B cell (primary cell): Measurements from ENCODE around the gene ZBTB6. TPM values are rescaled to one million over a fixed set of nuclear protein-coding genes. Genes with fewer than 3 reads are reported as not detected.

ENCODE experiments used
- ATAC-seq: fragments of 200-7000 bp; cut with Tn5 transposase; one replicate; pipeline ENCODE4 v1.10.0; 2021; ENCODE audit warnings: low read depth, mild to moderate bottlenecking, moderate number of reproducible peaks, moderate library complexity
- CTCF ChIA-PET: fragments of 350-600 bp; sonication (Branson Sonifier 250); formaldehyde crosslinking; loops from one replicate; lab custom pipeline; 2021; ENCODE audit warnings: antibody characterized with exemption, inconsistent platforms; lab: Charles Lee
- POLR2A ChIA-PET: fragments of 350-600 bp; sonication (Branson Sonifier 250); formaldehyde crosslinking; loops from one replicate; lab custom pipeline; 2021; ENCODE audit warnings: antibody characterized with exemption; lab: Charles Lee
- DNase-seq: peaks from one replicate; pipeline ENCODE4 v3.0.0; 2013
- H2AFZ ChIP-seq: 2 replicates; pipeline ENCODE4 v1.6.1; 2012; ENCODE audit warnings: mild to moderate bottlenecking, low read depth, low read length; ENCODE audit not compliant: insufficient read depth, poor library complexity, severe bottlenecking
- H3K27ac ChIP-seq, 2 donors: 1 replicate in 1 of 2; 2 replicates in 1 of 2; pipeline ENCODE4 v1.5.1; 2012 to 2013; ENCODE audit warnings: low read length in 2 of 2, mild to moderate bottlenecking in 2 of 2, moderate library complexity in 1 of 2
- H3K27me3 ChIP-seq, 4 experiments: fragments of 200-600 bp in 1 of 4; sonication (generic) in 1 of 4; replicated peaks in 1 of 4; 1 replicate in 2 of 4; 2 replicates in 2 of 4; pipeline versions ENCODE4 v1.6.1 to v1.7.0; 2013 to 2016; ENCODE audit warnings: low read length in 3 of 4, mild to moderate bottlenecking in 2 of 4, mixed read lengths in 1 of 4, moderate library complexity in 1 of 4; ENCODE audit not compliant: insufficient read depth in 4 of 4, control insufficient read depth in 3 of 4; ENCODE audit errors: control extremely low read depth in 1 of 4
- H3K36me3 ChIP-seq, 2 experiments: replicated peaks in 1 of 2; 1 replicate in 1 of 2; 2 replicates in 1 of 2; pipeline versions ENCODE4 v1.6.1 to v1.7.1; 2013; ENCODE audit warnings: low read length in 1 of 2; ENCODE audit not compliant: insufficient read depth in 2 of 2, control insufficient read depth in 1 of 2; ENCODE audit errors: control extremely low read depth in 1 of 2, extremely low read depth in 1 of 2
- H3K4me1 ChIP-seq, 2 donors: fragments of 200-600 bp in 1 of 2; sonication (generic) in 1 of 2; 1 replicate in 1 of 2; 2 replicates in 1 of 2; pipeline versions ENCODE4 v1.5.1 to v1.6.1; 2013 to 2017; ENCODE audit warnings: low read length in 2 of 2; ENCODE audit not compliant: control insufficient read depth in 2 of 2, insufficient read depth in 2 of 2
- H3K4me2 ChIP-seq: replicated peaks from 2 replicates; pipeline ENCODE3; 2012; ENCODE audit warnings: mild to moderate bottlenecking, low read depth, low read length; ENCODE audit not compliant: poor library complexity, severe bottlenecking
- H3K4me3 ChIP-seq, 5 experiments: fragments of 200-600 bp in 1 of 5; sonication (generic) in 1 of 5; 1 replicate in 3 of 5; 2 replicates in 2 of 5; pipeline versions ENCODE4 v1.5.1 to v1.7.0; 2011 to 2016; ENCODE audit warnings: low read length in 4 of 5, mild to moderate bottlenecking in 4 of 5, low read depth in 2 of 5, control low read depth in 1 of 5, moderate library complexity in 1 of 5; ENCODE audit not compliant: insufficient read depth in 1 of 5; ENCODE audit errors: control extremely low read depth in 1 of 5, extremely low read depth in 1 of 5
- H3K79me2 ChIP-seq: fragments of 200-600 bp; sonication (generic); one replicate; pipeline ENCODE4 v1.6.0; 2016; ENCODE audit warnings: low read length; ENCODE audit not compliant: control insufficient read depth, insufficient read depth
- H3K9ac ChIP-seq: fragments of 200-600 bp; sonication (generic); 2 replicates; pipeline ENCODE4 v1.6.1; 2017; ENCODE audit warnings: mild to moderate bottlenecking, low read length, moderate library complexity
- H3K9me3 ChIP-seq, 3 donors: one replicate each; pipeline versions ENCODE4 v1.6.1 to v1.7.1; 2013; ENCODE audit warnings: low read length in 2 of 3; ENCODE audit not compliant: control insufficient read depth in 2 of 3, insufficient read depth in 1 of 3; ENCODE audit errors: control extremely low read depth in 1 of 3
- H4K20me1 ChIP-seq: 2 replicates; pipeline ENCODE4 v1.6.0; 2012; ENCODE audit warnings: mild to moderate bottlenecking, low read length; ENCODE audit not compliant: insufficient read depth, control insufficient read depth, poor library complexity, severe bottlenecking
- H3K27ac Mint-ChIP-seq: one replicate; pipeline ENCODE4 v1.8.0; 2021; ENCODE audit warnings: mixed read lengths
- H3K27me3 Mint-ChIP-seq: one replicate; pipeline ENCODE4 v1.8.0; 2021; ENCODE audit warnings: mixed read lengths
- H3K4me1 Mint-ChIP-seq: one replicate; pipeline ENCODE4 v1.8.0; 2021; ENCODE audit warnings: mixed read lengths
- H3K4me3 Mint-ChIP-seq: one replicate; pipeline ENCODE4 v1.8.0; 2021; ENCODE audit warnings: mixed read lengths
- H3K9me3 Mint-ChIP-seq: one replicate; pipeline ENCODE4 v1.8.0; 2022; ENCODE audit warnings: mixed read lengths; ENCODE audit not compliant: insufficient read depth
- EZH2 ChIP-seq: IDR thresholded peaks from 2 replicates; pipeline ENCODE4 v1.6.1; 2012; ENCODE audit warnings: borderline replicate concordance, low read depth, mild to moderate bottlenecking, moderate library complexity, low read length; ENCODE audit not compliant: insufficient read depth, poor library complexity, severe bottlenecking
- WGBS: methylation state at CpG from one replicate; pipeline ENCODE4 v1.1.5; 2013; ENCODE audit warnings: missing lambda C conversion rate; ENCODE audit not compliant: insufficient coverage; 5-methylcytosine and 5-hydroxymethylcytosine counted together
- intact Hi-C: fragments of 100-400 bp; cut with micrococcal nuclease; formaldehyde crosslinking; loops from one replicate; pipeline ENCODE4 v1.10.0; 2022
- polyA plus RNA-seq: library from polyadenylated mRNA; depleted of rRNA; stranded (reverse); fragments of >200 nt; gene quantifications from 2 replicates; pipeline ENCODE4 v1.2.3, GENCODE V29; 2012
- total RNA-seq, 2 donors: library from RNA; stranded (reverse); fragments of 120-200 nt in 1 of 2; gene quantifications; 1 replicate in 1 of 2; 2 replicates in 1 of 2; pipeline versions ENCODE4 v1.2.3 to v1.2.4, GENCODE V29; 2013 to 2022
- TF ChIP-seq, protein P1 (sequence below): fragments of 200-600 bp; IDR thresholded peaks from one replicate; pipeline ENCODE4 v1.8.0; 2022; ENCODE audit warnings: antibody characterized with exemption, mild to moderate bottlenecking

ZBTB6 gene
- total and polyA plus RNA-seq, 2 donors (not counting 1 experiment from before 2014, with no cell fraction given) = 1.3 to 19.9 TPM

DNA sequence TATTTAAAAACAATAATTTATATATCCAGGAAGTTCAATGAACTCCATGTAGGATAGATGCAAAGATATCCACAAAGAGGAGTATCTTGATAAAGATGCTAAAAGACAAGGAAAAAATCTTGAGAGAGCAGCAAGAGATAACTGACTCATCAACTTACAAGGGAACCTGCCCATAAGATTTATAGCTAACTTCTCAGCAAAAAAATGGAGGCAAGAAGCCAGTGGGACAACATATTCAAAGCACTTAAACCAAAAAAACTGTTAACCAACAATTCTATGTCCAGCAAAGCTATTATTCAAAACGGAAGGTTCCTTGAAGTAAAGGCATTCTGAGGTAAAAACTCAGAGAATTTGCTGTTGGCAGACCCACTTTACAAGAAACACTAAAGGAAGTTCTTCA is 48.0 kb upstream of the ZBTB6 start:
- H3K27me3 ChIP-seq = no peaks in the 10 kb centered on the region
- no peak overlapping the region for H3K27ac ChIP-seq
- H3K36me3 ChIP-seq = peaks cover 0 to 30% of the 10 kb centered on the region in 2 experiments
- no CpG with 5 or more reads among the region's 1 CpG for WGBS
- intact Hi-C loops = no loop called here
- POLR2A ChIA-PET = no interaction called here
- ATAC-seq (no peak), DNase-seq (no peak)
- no peak overlapping the region for H3K4me2 ChIP-seq
- no peak overlapping the region for H3K4me3 ChIP-seq
- CTCF ChIA-PET = no interaction called here
- H3K79me2 ChIP-seq = peaks cover 9% of the 10 kb centered on the region
- Mint-ChIP-seq H3K27me3 (no peaks in the 10 kb centered on the region), H3K9me3 (no peaks in the 10 kb centered on the region), H3K4me3 (no peak overlapping the region), H3K27ac (no peak overlapping the region), H3K4me1 (no peaks in the 10 kb centered on the region)
- H3K9me3 ChIP-seq = peaks cover 0 to 5% (median 0%) of the 10 kb centered on the region in 3 donors
- no peak overlapping the region for H2AFZ ChIP-seq
- no peaks in the 10 kb centered on the region for H3K4me1 ChIP-seq
- no peak for TF ChIP-seq EZH2
- TF ChIP-seq, protein P1, sequence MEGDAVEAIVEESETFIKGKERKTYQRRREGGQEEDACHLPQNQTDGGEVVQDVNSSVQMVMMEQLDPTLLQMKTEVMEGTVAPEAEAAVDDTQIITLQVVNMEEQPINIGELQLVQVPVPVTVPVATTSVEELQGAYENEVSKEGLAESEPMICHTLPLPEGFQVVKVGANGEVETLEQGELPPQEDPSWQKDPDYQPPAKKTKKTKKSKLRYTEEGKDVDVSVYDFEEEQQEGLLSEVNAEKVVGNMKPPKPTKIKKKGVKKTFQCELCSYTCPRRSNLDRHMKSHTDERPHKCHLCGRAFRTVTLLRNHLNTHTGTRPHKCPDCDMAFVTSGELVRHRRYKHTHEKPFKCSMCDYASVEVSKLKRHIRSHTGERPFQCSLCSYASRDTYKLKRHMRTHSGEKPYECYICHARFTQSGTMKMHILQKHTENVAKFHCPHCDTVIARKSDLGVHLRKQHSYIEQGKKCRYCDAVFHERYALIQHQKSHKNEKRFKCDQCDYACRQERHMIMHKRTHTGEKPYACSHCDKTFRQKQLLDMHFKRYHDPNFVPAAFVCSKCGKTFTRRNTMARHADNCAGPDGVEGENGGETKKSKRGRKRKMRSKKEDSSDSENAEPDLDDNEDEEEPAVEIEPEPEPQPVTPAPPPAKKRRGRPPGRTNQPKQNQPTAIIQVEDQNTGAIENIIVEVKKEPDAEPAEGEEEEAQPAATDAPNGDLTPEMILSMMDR = no peak
- H4K20me1 ChIP-seq = no peaks in the 10 kb centered on the region
- no peak overlapping the region for H3K9ac ChIP-seq

DNA sequence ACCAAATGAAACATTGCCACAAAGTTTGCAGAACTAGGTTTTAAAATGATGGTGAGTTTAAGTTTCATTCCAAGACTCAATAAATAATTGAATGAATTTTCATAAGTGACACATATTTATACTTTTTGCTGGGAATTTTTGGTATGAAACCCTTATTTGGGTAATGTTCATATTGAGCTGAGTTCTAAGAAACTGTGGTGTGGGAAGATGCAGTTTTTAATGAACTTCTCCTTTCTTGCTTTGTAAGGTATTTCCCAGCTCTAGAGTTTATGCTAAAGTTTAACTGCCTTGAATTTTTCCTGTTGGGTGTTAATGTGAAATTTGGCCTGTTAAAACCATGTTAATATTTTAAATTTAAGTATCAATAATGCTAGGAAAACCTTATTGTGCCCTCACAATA is 42.8 kb upstream of the ZBTB6 start:
- Histone ChIP-seq H3K79me2 (peaks cover 57% of the 10 kb centered on the region), H2AFZ (no peak overlapping the region), H3K27me3 (no peaks in the 10 kb centered on the region), H3K27ac (no peak overlapping the region), H3K4me2 (no peak overlapping the region), H3K4me1 (no peaks in the 10 kb centered on the region), H4K20me1 (peaks cover 19% of the 10 kb centered on the region), H3K9ac (no peak overlapping the region), H3K4me3 (no peak overlapping the region), H3K36me3 (peaks cover 0 to 25% of the 10 kb centered on the region in 2 experiments), H3K9me3 (peaks cover 0 to 2% (median 0%) of the 10 kb centered on the region in 3 donors)
- H3K9me3 Mint-ChIP-seq = no peaks in the 10 kb centered on the region
- ChIA-PET CTCF (no interaction called here), POLR2A (no interaction called here)
- DNase-seq (no peak), ATAC-seq (no peak)
- H3K4me1 Mint-ChIP-seq = peaks cover 16% of the 10 kb centered on the region
- no peak overlapping the region for H3K4me3 Mint-ChIP-seq
- intact Hi-C loops = no loop called here
- no peaks in the 10 kb centered on the region for H3K27me3 Mint-ChIP-seq
- H3K27ac Mint-ChIP-seq = no peak overlapping the region
- TF ChIP-seq, protein P1 = no peak
- TF ChIP-seq EZH2 = no peak
